GM21528 (cell line): ENCODE results near the gene JOSD2.

Source experiments
- ATAC-seq: cut with Tn5 transposase; IDR thresholded peaks from one replicate; pipeline ENCODE4 v1.9.1; 2021; ENCODE audit warnings: mild to moderate bottlenecking, moderate library complexity; ENCODE audit not compliant: unreplicated experiment, low FRiP score

Gene JOSD2, protein sequence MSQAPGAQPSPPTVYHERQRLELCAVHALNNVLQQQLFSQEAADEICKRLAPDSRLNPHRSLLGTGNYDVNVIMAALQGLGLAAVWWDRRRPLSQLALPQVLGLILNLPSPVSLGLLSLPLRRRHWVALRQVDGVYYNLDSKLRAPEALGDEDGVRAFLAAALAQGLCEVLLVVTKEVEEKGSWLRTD

DNA sequence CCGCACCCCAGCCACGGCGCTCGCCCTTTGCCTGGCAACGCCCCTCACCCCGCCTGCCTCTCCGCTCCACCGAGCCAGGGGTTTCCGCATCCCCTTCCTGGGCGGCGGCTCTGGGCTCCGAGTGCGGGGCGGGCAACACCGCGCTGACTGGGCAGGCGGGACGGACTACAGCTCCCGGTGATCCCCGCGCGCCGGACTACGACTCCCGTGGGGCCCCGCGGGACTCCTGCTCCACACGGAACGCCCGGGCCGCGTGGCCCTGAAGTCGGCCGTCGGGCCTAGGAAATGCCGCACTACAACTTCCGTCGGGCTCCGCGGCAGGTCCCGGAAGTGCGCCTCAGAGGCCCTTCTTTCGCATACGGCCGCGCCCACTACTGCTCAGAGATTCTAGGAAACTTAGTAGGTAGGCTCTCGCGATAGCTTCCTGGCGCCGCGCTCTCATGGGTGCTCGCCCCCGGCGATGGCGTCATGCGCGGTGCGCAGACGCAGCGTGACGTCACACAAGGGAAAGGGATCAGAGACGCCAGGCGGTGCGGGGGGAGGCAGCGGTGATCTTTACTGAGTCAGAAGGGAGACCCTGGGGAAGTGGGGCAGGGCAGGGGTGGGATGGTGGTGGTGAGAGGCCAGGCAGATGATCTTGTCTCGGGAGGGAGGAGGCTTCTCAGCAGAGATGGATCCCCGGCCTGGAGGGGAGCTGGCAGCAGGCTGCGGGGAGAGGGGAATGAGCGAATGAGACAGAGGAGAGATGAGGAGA lies at the start of gene JOSD2:
TSS of gene JOSD2 (minus strand) at position 123 of the 754 bp plus-strand sequence. CDS start 760 bp downstream, outside the sequence.
- ATAC-seq = peak; percentile 71

DNA sequence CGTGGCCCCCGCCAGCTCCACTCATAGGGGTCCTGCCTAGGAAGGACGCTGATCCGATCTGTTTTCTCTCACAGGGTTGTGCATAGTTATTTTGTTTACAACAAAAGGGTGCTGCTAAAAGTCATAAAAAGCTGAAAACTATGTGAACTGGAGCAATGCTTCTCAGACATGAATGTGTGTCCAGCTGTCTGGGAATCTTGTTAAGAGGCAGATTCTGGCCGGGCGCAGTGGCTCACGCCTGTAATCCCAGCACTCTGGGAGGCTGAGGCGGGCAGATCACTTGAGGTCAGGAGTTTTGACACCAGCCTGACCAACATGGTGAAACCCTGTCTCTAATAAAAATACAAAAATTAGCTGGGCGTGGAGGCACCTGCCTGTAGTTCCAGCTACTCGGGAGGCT lies 48.6 kb upstream of the JOSD2 start:
- ATAC-seq = no peak

DNA sequence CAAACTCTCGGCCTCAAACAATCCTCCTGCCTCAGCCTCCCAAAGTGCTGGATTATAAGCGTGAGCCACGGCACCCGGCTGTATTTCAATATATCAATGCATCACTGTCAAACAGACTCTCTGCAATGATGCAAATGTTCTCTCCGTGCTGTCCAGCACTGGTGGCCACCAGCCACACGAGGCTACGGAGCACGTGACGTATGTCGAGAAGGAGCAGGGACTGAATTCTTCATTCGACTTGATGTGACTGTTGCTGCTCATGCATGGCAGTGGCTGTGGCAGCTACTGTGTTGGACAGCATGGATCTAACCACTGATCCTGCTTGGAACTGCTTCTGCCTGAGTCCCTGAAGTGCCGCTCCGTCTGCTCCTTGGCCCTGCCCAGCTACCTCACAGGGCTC lies 47.5 kb upstream of the JOSD2 start:
- ATAC-seq = no peak

DNA sequence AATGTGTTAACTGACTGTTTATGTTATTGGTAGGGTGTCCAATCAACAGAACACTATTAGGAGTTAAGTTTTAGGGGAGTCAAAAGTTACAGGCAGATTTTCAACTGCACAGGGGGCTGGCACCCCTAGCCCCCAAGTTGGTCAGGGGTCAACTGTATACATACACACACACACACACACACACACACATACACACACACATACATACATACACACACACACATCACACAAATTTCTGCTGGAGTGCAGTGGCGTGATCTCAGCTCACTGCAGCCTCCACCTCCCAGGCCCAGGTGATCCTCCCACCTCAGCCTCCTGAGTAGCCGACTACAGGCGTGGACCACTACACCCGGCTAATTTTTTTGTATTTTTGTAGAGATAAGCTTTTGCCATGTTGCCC lies 47.0 kb upstream of the JOSD2 start:
- ATAC-seq = no peak

DNA sequence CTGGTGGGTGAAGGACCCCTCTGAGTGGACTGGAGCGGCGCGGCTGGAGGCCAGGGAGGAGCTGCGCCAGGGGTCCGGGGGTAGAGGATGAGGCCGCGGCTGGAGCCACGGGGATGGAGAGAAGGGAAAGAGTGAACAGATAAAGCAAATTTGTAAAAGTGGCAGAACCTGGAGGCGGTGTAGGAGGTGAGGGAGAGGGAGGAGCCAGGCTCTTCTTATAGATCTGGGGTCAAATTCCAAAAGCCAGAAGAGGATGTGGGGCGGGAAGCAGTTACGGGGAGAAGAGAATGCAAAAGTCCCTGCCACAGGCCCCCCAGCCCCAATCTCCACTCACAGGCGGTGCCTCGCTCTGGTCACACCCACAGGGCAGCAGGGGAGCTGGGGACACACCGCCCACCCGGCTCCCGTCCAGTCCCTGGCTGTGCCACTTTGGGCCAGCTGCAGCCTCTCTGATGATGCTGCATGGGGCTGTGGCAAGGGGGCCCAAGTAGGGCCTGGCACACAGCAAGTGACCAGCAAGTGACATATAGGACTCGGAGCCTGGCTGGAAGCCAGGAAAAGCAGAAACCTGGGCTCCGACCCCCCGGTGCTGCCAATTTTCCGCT lies 46.1 kb upstream of the JOSD2 start:
- ATAC-seq = no peak

DNA sequence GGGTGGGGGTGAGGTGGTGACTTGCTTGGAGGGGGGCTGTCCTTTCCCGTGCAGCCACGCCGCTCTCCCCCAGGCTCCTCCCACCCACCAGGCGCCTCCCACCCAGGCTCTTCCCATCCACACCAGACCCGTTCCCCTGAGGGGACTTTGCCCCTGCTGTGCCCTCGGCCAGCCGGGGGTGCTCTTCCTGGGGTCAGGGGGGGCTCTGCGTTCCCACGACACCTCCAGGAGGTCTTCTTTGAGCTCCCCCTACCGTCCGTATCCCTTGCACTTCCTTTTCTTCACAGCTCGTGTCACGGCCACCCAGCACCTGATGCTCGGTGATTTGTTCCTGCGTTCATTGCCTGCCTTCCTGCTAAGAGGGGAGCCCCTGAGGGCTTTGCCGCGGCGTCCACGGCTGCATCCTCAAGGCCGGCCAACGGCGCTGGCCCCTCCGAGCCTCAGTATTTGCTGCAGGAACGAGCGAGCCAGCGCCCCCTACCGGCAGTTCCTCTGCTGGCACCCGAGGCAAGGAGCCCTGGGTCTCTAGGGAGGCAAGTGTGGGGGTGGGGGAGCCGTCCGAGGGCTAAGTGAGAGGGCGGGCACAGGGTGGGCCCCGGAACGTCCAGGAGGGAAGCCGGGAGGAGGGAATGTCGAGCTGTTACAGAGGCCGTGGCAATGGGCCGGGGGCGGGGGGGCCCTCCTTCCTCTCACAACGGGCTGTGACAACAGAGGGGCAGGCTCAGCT lies 45.5 kb upstream of the JOSD2 start:
- no peak for ATAC-seq

DNA sequence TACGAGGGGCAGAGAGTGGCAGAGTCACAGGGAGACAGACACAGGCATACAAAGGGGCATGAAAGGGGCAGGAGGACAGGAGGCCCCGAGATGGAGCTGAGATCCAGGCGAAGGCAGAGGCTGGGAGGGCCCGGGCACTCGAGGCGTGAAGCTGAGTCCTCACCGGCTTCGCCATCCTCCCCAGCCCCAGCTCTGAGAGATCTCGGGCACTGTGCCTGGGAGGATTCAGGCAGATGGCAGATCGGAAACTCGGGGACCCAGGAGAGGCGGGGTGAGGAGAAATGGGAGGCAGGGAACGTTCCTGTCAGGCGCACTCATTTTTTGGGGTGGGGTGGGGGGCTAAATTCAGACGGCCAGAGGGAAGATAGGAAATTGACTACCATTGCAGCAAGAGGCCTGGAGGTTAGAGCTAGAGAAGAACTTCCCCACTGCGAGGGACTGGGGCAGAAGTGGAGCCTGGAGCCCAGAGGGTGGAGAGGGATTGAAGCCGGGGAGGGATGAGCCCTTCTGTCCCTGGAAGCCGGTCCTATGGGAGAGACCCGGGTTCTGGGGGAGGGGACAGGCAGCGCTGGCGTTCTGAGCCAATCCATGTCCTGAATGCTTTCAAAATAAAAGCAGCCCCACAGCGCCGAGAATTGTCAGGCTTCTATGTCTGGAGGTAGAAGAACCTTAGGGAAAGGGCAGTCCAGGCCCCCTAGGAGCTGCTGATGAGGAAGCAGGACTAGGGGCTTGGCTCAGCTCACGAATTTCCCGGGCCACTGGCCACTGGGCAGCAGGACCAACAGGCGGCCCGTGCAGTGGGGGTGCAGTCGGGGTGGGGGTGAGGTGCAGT lies 44.7 kb upstream of the JOSD2 start:
- ATAC-seq = no peak

DNA sequence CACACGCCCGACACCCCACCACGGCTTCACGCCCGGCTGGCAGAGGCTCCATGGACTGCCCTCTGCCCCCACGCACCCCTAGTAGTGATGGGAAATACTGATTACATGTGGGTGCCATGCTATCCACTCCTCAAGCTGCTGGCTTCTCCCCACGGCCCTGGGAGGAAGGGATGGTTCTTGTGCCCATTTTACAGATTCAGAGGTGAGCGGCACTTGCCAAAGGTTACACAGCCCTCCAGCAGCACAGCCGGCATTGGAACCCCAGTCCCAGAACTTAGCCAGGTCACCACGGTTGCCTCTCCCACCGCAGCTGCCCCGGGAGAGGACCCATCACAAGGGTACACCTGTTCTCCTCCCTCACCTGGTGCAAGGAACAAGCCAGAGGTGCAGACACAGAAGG lies 44.0 kb upstream of the JOSD2 start:
- ATAC-seq = no peak

DNA sequence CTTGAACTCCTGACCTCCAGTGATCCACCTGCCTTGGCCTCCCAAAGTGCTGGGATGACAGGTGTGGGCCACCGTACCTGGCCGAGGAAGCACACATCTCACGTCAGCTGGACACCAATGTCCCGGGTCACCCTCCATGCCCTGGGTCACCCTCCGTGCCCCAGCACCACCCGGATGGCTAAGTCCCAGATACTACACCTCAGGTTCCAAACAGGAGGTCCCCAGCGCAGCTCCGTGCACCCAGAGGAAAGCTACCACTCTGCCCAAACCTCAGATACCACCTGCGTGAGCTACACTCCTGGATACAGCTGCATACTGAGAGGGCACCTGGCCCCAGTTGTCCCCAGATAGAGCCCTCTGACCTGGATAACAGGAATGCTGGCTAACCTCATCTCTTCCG lies 43.2 kb upstream of the JOSD2 start:
- no peak for ATAC-seq

DNA sequence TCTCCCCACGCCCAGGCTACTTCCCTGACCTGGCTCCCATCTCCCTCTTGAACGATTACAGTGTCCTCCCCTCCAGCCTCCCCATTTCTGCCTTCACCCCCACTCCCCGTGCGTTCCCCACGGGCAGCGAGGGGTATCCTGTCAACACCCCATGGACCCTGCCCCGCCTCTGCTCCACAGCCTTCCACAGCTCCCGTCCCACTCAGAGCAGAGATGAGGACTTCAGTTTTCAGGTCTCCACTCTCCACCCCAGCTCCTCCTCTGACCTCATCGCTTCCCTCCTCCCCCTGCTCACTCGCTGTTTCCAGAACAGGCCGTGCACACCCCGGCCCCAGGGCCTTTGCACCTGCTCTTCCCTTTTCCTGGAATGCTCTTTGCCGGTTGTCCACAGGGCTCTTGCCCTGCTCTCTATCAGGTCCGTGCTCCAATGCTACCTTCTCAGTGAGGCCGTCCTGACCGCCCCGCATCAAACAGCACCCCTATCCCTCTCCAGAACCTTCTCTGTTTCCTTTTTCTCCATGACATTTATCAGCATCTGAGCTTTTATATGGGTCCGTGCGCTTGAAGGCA lies 42.2 kb upstream of the JOSD2 start:
- ATAC-seq = no peak

DNA sequence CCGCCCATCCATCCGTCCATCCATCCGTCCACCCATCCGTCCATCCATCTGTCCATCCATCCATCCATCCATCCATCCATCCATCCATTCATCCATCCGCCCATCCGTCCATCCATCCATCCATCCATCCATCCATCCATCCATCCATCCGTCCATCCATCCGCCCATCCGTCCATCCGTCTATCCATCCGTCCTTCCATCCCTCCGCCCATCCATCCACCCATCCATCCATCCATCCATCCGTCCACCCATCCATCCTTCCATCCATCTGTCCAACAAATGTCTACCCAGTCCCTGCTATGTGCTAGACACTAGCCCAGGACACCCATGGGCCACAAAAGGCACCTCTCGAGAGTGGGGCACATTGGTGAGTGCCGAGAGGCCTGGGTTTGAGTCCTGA lies 41.5 kb upstream of the JOSD2 start:
- no peak for ATAC-seq

DNA sequence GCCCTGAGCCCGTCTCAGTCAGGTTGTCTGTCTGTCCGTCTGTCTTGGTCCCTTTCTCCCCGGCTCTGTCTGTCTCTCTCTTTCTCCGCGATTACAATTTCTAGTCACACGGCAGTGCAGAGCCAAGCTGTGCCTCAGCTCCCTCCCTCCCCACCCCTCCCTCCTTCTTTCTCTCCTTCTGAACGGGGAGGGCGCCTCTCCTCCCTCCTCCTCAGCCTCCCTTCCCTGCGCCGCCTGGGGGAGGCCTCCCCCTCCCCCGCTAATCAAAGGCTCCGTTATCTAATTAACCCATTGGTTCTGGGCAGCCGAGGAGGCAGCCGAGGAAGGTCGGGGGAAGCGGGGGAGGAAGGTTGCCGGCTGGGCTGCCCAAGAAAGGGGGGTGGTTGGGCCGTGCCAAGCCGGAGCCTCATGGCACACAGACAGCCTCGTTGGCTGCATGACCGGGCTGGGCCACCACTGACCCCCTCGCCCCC lies 40.8 kb upstream of the JOSD2 start:
- no peak for ATAC-seq

DNA sequence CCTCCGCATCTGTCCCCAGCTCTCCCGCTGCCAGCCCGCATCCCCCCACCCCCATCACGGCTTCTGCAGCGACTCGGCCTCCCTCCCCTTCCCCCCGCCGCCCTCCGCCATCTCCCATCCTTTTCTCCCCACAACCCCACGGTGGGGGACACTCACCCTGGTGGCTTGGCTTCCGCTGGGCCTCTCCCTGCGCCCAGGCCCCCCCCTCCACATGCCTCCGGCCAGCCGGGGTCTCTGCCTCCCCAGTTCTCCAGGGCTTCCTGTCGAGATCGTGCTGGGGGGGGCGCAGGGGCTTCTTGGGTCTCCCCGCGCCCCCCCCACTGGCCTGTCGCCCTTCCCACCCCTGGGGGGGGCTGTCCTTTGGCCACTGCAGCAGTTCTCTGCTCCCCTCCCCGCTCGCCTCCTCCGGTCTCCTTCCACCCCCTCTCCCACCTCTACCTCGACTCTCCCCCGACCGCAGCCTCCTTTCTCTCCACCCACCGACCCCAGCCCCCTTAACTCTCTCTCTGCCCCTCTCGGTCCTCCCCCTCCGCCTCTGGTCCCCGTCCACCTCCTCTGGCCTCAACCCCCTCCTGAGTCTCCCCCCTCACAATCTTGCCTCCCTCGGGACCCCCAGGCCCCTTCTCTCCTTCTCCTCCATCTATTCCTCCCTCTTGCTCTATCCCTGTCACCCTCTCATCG lies 40.2 kb upstream of the JOSD2 start:
- ATAC-seq = no peak

DNA sequence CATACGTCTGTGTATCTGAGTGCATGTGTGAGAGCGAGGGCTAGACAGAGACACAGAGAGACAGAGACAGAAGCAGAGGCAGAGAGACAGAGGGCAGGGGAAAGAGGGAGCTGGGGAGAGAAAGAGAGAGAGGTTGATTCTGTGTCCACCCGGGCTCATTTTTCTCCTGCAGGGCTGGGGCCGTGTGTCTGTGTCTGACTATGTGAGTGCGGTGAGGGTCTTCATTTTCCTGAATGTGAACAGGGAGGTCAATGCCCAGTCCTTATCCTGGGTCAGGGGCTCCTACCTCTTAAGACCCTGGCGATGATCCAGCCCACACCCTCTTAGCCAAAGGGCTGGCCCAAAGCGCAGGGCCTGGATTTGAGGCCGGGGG lies 39.6 kb upstream of the JOSD2 start:
- no peak for ATAC-seq

DNA sequence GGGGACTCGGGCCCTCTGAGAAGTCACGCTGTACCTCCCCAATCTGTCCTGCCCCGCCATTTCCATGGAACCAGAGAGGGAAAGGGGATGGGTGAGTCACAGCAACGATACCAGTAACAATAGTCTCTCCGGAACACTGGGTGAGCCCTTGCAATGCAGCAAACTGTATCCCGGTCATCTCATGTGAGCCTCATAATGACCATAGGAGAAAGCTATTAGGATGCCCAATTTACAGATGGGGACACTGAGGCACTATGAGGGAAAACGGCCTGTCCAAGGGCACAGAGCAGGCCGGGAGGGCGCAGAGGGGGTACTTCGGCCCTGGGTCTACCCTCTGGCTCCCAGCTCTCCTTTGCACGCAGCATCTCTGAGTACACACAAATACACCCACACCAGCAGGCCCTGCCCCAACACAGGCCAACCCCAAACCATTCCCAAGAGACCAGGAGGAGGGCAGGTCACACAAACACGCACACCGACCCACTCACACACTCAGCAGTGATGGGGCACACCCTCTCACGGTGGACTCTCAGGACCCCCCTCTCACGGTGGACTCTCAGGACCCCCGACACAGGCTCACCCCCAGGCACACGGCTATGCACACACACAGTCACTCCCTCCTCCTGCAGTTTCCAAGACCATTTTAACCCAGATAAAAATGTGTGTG lies 39.1 kb upstream of the JOSD2 start:
- ATAC-seq = no peak

DNA sequence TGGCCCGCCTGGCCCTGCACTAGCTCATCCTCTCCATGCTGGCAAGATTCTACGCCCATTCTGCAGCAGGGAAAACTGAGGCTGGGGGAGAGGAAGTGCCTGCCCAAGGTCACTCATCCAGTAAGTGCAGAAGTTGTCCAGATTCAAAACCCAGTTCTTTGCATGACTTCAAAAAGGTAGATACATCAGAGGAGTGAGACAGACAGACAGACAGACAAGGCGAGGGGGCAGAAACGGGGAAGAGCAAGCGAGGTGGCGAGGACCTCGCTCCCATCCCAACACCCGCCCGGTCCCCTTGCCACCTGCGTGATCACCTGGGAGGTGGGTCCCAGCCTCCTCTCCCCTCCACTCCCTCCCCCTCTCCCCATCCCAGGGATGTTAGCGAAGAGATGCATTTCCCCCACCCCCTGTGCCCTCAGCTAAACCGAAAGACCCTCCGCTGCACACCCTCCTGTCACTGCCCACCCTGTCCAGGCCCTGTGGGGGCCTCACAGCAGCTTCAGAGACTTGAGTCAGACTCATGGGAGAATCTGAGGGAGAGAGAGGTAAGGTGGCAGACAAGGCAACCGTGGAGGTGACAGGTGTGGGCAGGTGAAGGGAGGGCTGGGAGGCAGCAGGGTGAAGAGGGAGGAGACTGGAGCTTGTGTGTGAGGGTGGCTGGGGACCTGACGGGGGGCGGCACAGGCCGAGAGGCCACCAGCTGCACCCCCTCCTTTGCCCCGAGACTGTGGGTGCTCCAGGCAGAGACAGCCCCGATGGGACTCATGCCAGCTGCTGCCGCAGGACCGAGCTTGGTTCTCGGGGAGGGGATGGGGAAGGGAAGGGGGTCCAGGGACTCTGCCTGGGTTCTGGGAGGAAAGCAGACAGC lies 38.3 kb upstream of the JOSD2 start:
- ATAC-seq = no peak

DNA sequence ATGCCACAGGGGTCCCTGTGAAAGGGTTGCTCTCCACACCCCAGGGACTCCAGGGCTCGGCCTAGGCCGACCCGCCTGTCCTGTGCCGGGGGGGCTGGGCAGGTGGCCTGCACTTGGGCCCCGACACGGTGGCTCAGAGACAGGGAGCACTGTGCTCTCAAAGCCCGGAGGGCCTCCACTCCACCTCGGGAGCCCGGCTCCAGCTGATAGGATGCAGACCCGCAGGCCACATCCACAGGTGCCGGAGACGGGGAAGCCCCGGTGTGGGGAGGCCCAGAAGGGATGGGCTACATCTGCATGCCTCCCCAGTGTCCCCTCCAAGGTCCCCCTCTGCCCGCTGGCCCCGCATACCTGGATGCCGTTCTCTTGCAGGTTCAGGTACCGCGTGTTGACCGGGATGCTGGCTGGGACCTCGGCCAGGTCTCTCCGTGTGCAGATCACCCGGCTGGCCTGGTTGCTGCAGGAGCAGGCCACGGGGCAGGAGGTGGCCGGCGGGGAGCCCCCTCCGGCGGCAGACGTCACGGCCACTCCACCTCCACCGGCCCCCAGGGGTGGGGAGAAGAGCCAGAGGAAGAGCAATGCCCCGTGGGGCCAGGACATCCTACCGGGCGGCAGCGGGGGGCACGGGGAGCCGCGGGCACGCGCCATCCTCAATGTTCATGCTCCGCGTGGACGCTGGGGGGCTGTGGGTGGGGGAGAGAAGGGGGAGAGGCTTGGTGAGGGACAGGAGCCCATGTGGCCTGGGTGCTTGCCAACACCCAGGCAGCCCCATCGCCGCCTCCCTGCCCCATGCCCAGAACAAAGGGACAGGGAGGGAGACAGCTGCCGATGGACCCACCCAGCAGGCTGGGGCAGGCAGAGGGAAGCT lies 37.4 kb upstream of the JOSD2 start:
- ATAC-seq = no peak
